Measurements from ENCODE around the gene HMCN2. TPM values are rescaled to one million over a fixed set of nuclear protein-coding genes. Genes with fewer than 3 reads are reported as not detected.
A peak's percentile ranks its signal among the peaks of the same experiment; 100 is the strongest.

Gene HMCN2
- total RNA-seq, 1 experiment from 2014 or later: not detected

DNA sequence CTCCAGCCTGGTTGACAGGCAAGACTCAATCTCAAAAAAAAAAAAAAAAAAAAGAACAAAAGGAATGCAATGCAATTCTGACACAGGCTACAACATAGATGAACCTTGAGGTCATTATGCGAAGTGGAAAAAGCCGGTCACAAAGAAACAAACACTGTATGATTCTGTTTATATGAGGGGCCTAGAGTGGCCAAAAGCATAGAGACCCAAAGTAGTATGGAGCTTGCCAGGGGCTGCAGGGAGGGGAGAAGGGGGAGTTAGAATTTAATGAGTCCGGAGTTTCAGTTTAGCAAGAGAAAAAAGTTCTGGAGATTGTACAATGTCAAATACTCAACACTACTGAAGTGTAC lies 146.0 kb downstream of the HMCN2 start:
- intact Hi-C loops (cut with micrococcal nuclease): no loop called here
- BruUV-seq (replicated peaks): no TSS peak
- no peak overlapping the region for H3K4me3 Mint-ChIP-seq (ENCODE audit: unreplicated experiment)
- H3K4me1 Mint-ChIP-seq (ENCODE audit: insufficient read depth, unreplicated experiment): peaks cover 5% of the 10 kb centered on the region
- no peaks in the 10 kb centered on the region for H3K9me3 Mint-ChIP-seq (ENCODE audit: unreplicated experiment)
- TF ChIP-seq, protein P1, sequence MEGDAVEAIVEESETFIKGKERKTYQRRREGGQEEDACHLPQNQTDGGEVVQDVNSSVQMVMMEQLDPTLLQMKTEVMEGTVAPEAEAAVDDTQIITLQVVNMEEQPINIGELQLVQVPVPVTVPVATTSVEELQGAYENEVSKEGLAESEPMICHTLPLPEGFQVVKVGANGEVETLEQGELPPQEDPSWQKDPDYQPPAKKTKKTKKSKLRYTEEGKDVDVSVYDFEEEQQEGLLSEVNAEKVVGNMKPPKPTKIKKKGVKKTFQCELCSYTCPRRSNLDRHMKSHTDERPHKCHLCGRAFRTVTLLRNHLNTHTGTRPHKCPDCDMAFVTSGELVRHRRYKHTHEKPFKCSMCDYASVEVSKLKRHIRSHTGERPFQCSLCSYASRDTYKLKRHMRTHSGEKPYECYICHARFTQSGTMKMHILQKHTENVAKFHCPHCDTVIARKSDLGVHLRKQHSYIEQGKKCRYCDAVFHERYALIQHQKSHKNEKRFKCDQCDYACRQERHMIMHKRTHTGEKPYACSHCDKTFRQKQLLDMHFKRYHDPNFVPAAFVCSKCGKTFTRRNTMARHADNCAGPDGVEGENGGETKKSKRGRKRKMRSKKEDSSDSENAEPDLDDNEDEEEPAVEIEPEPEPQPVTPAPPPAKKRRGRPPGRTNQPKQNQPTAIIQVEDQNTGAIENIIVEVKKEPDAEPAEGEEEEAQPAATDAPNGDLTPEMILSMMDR (IDR thresholded peaks at IDR 0.05; ENCODE audit: unreplicated experiment): no peak
- H3K36me3 Mint-ChIP-seq (ENCODE audit: insufficient read depth, unreplicated experiment): no peaks in the 10 kb centered on the region
- H3K27ac Mint-ChIP-seq (ENCODE audit: low read depth, unreplicated experiment): no peak overlapping the region
- POLR2A ChIA-PET: no interaction called here
- no peaks in the 10 kb centered on the region for H3K27me3 Mint-ChIP-seq (ENCODE audit: insufficient read depth, unreplicated experiment)
- DNase-seq (ENCODE audit: unreplicated experiment): no peak
- CTCF ChIA-PET: no interaction called here

DNA sequence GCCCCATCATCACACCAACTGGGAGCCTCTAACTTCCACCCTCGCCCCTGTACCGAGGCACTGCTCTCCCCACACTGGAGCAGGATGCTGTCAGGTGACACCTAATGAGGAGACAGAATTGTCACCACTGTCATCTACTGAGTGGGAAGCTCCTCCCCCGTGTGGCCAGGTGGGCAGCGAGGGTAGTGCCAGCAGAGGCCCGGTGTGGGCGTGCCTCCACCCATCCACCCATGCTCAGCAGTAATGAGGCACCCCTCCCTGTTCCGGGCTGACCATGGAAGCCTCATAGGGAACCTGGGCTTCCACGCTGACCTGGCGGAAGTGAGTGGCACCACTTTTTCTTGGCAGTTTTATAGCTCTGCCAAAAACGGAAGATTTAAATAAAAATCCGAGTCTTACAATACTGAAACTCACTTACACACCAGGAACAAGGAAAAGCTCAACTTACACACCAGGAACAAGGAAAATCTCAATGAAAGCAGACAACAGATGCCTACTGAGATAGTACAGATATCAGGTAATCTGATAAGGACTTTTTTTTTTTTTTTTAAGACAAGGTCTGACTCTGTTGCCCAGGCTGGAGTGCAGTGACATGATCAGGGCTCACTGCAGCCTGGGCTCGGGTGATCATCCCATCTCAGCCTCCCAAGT lies 148.6 kb downstream of the HMCN2 start:
- Mint-ChIP-seq H3K36me3 (ENCODE audit: insufficient read depth, unreplicated experiment) (peaks cover 6% of the 10 kb centered on the region), H3K27me3 (ENCODE audit: insufficient read depth, unreplicated experiment) (no peaks in the 10 kb centered on the region), H3K9me3 (ENCODE audit: unreplicated experiment) (no peaks in the 10 kb centered on the region), H3K4me3 (ENCODE audit: unreplicated experiment) (no peak overlapping the region), H3K27ac (ENCODE audit: low read depth, unreplicated experiment) (no peak overlapping the region), H3K4me1 (ENCODE audit: insufficient read depth, unreplicated experiment) (peaks cover 5% of the 10 kb centered on the region)
- POLR2A ChIA-PET: interaction anchor here (0.6 to 1.6 kb wide), 2 partner anchors 13 to 32 kb away, joined by 5 to 6 read pairs; no protein-coding TSS in a partner anchor
- CTCF ChIA-PET: interaction anchor here (0.7 kb wide), 1 partner anchor 16 kb away, joined by 3 read pairs; no protein-coding TSS in a partner anchor
- BruUV-seq (replicated peaks): no TSS peak
- intact Hi-C loops (cut with micrococcal nuclease): no loop called here
- no peak for DNase-seq (ENCODE audit: unreplicated experiment)
- TF ChIP-seq, protein P1 (IDR thresholded peaks at IDR 0.05; ENCODE audit: unreplicated experiment): no peak

DNA sequence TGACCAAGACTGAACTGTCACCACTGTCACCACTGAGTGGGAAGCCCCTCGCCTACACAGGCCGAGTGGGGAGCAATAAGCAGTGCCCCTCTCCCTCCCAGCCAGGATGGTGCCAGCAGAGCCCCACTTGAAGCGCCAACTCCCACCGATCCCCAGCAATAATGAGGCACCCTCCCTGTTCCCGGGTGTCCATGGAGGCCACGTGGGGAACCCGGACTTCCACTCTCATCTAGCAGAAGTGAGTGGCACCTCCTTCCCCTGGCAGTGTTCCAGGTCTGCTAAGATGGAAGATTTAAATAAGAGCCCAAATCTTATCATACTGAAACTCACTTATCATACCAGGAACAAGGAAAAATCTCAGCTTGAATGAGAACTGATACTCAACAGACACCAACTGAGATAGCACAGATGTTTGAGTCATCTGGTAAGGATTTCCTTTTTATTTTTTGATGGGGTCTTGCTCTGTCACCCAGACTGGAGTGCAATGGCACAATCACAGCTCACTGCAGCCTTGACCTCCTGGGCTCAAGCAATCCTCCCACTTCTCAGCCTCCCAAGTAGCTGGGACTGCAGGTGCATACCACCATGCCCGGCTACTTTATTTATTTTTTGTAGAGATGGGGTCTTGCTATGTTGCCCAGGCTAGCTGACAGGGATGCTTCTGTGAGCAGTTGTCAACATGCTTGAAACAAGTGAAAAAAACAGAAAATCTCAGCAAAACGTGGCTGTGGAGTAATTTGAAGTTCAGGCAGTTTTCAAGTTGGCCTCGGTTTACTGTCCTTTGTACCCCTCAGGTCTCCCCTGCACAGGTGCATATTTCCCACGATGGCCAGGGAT lies 149.6 kb downstream of the HMCN2 start:
- ChIA-PET POLR2A (interaction anchor here (0.6 kb wide), 1 partner anchor 547 kb away, joined by 3 read pairs; no protein-coding TSS in a partner anchor), CTCF (interaction anchor here (0.6 kb wide), 1 partner anchor 1178 kb away, joined by 3 read pairs; no protein-coding TSS in a partner anchor)
- H3K9me3 Mint-ChIP-seq (ENCODE audit: unreplicated experiment): no peaks in the 10 kb centered on the region
- peaks cover 5% of the 10 kb centered on the region for H3K4me1 Mint-ChIP-seq (ENCODE audit: insufficient read depth, unreplicated experiment)
- BruUV-seq (replicated peaks): no TSS peak
- intact Hi-C loops (cut with micrococcal nuclease): no loop called here
- no peak for DNase-seq (ENCODE audit: unreplicated experiment)
- no peak overlapping the region for H3K4me3 Mint-ChIP-seq (ENCODE audit: unreplicated experiment)
- TF ChIP-seq, protein P1 (IDR thresholded peaks at IDR 0.05; ENCODE audit: unreplicated experiment): no peak
- no peaks in the 10 kb centered on the region for H3K27me3 Mint-ChIP-seq (ENCODE audit: insufficient read depth, unreplicated experiment)
- no peak overlapping the region for H3K27ac Mint-ChIP-seq (ENCODE audit: low read depth, unreplicated experiment)
- peaks cover 6% of the 10 kb centered on the region for H3K36me3 Mint-ChIP-seq (ENCODE audit: insufficient read depth, unreplicated experiment)

DNA sequence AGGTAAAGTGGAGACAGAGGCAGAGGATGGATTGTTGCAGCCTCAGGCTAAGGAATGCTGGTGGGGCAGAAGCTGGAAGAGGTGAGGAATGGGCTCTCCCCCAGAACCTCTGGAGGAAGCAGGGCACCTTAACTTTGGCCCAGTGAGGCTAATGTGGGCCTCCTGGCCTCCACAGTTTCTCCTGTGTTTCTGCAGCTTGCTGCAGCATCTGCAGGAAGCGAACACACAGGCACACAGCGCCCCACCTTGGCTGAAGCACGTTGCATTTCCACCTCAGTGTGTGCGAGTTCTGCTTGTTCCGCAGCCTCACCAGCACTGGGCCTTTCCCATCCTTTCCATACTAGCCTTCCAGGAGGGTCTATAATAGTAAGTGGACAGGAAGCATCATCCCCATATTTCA lies 152.0 kb downstream of the HMCN2 start:
- Mint-ChIP-seq H3K27ac (ENCODE audit: low read depth, unreplicated experiment) (no peak overlapping the region), H3K9me3 (ENCODE audit: unreplicated experiment) (no peaks in the 10 kb centered on the region), H3K27me3 (ENCODE audit: insufficient read depth, unreplicated experiment) (no peaks in the 10 kb centered on the region), H3K4me3 (ENCODE audit: unreplicated experiment) (no peak overlapping the region), H3K4me1 (ENCODE audit: insufficient read depth, unreplicated experiment) (no peaks in the 10 kb centered on the region), H3K36me3 (ENCODE audit: insufficient read depth, unreplicated experiment) (peaks cover 6% of the 10 kb centered on the region)
- CTCF ChIA-PET: no interaction called here
- BruUV-seq (replicated peaks): no TSS peak
- TF ChIP-seq, protein P1 (IDR thresholded peaks at IDR 0.05; ENCODE audit: unreplicated experiment): no peak
- intact Hi-C loops (cut with micrococcal nuclease): no loop called here
- POLR2A ChIA-PET: no interaction called here
- DNase-seq (ENCODE audit: unreplicated experiment): peak; percentile 16
